Skeletal muscle tissue (tissue), 4 donors: Measurements from ENCODE around the gene ZNF396. TPM values are rescaled to one million over a fixed set of nuclear protein-coding genes. Genes with fewer than 3 reads are reported as not detected.

Experiments
- H3K27ac ChIP-seq: one replicate; pipeline ENCODE4 v1.7.0; 2013; ENCODE audit warnings: mild to moderate bottlenecking, low read depth, low read length, inconsistent platforms
- H3K27me3 ChIP-seq, 3 donors: one replicate each; pipeline ENCODE4 v1.7.0; 2013; ENCODE audit warnings: low read length in 3 of 3; ENCODE audit not compliant: control insufficient read depth in 3 of 3, insufficient read depth in 3 of 3
- H3K36me3 ChIP-seq, 3 donors: one replicate each; pipeline ENCODE4 v1.7.0; 2013; ENCODE audit warnings: low read length in 3 of 3; ENCODE audit not compliant: control insufficient read depth in 3 of 3, insufficient read depth in 3 of 3
- H3K4me1 ChIP-seq, 3 donors: one replicate each; pipeline ENCODE4 v1.7.0; 2013; ENCODE audit warnings: low read length in 3 of 3, mild to moderate bottlenecking in 3 of 3; ENCODE audit not compliant: control insufficient read depth in 3 of 3, insufficient read depth in 3 of 3
- H3K4me3 ChIP-seq, 3 donors: one replicate each; pipeline ENCODE4 v1.7.0; 2013; ENCODE audit warnings: low read length in 3 of 3
- H3K9ac ChIP-seq, 3 donors: one replicate each; pipeline ENCODE4 v1.7.0; 2013; ENCODE audit warnings: low read length in 3 of 3, mild to moderate bottlenecking in 3 of 3, moderate library complexity in 2 of 3, low read depth in 1 of 3
- H3K9me3 ChIP-seq, 3 donors: one replicate each; pipeline ENCODE4 v1.7.0; 2013; ENCODE audit warnings: low read length in 3 of 3; ENCODE audit not compliant: control insufficient read depth in 3 of 3
- total RNA-seq: library from RNA; depleted of rRNA; stranded (reverse); fragments of >200 nt; gene quantifications from one replicate; pipeline ENCODE4 v1.2.3, GENCODE V29; 2014
- donor health status: Osteomylitis.

ZNF396 gene
- 1.6 TPM for total RNA-seq

GRCh38 chr18:35376742-35377695 lies at the start of gene ZNF396:
Gene ZNF396, minus strand, starts transcription at chr18:35377337. Its CDS starts 3,045 bp downstream, at chr18:35374292.
- H3K27ac ChIP-seq, result no peak within 1 kb of the TSS
- peak within 1 kb of the TSS; percentile 81 to 83 (median 81) for H3K4me3 ChIP-seq
- H3K27me3 ChIP-seq, result peaks cover 0 to 17% (median 5%) of the 10 kb centered on the region in 3 donors
- peaks cover 0 to 2% (median 0%) of the 10 kb centered on the region in 3 donors for H3K36me3 ChIP-seq
- peaks cover 5 to 10% (median 5%) of the 10 kb centered on the region in 3 donors for H3K4me1 ChIP-seq
- no peaks in the 10 kb centered on the region for H3K9me3 ChIP-seq
- H3K9ac ChIP-seq, result peak within 1 kb of the TSS; percentile 61 to 80 (median 73)

GRCh38 chr18:35426786-35427185 lies 49.6 kb upstream of the ZNF396 start:
- no peak overlapping the region for H3K27ac ChIP-seq
- no peaks in the 10 kb centered on the region for H3K9me3 ChIP-seq
- H3K4me3 ChIP-seq, result no peak overlapping the region
- no peaks in the 10 kb centered on the region for H3K27me3 ChIP-seq
- no peaks in the 10 kb centered on the region for H3K36me3 ChIP-seq
- peaks cover 0 to under 1% (median 0%) of the 10 kb centered on the region in 3 donors for H3K4me1 ChIP-seq
- no peak overlapping the region for H3K9ac ChIP-seq

GRCh38 chr18:35424356-35424755 lies 47.2 kb upstream of the ZNF396 start:
- H3K9ac ChIP-seq, result no peak overlapping the region
- H3K4me1 ChIP-seq, result no peaks in the 10 kb centered on the region
- H3K36me3 ChIP-seq, result no peaks in the 10 kb centered on the region
- no peaks in the 10 kb centered on the region for H3K9me3 ChIP-seq
- no peak overlapping the region for H3K27ac ChIP-seq
- H3K27me3 ChIP-seq, result no peaks in the 10 kb centered on the region
- no peak overlapping the region for H3K4me3 ChIP-seq

GRCh38 chr18:35422237-35422636 lies 45.1 kb upstream of the ZNF396 start:
- Histone ChIP-seq H3K9ac (no peak overlapping the region), H3K4me3 (no peak overlapping the region), H3K9me3 (peaks cover 0 to 4% (median 0%) of the 10 kb centered on the region in 3 donors), H3K27me3 (no peaks in the 10 kb centered on the region), H3K27ac (no peak overlapping the region), H3K36me3 (no peaks in the 10 kb centered on the region), H3K4me1 (no peaks in the 10 kb centered on the region)

GRCh38 chr18:35418610-35419009 lies 41.5 kb upstream of the ZNF396 start:
- H3K9ac ChIP-seq, result no peak overlapping the region
- no peak overlapping the region for H3K4me3 ChIP-seq
- peaks cover 0 to 4% (median 0%) of the 10 kb centered on the region in 3 donors for H3K9me3 ChIP-seq
- H3K27me3 ChIP-seq, result no peaks in the 10 kb centered on the region
- H3K27ac ChIP-seq, result no peak overlapping the region
- no peaks in the 10 kb centered on the region for H3K4me1 ChIP-seq
- H3K36me3 ChIP-seq, result no peaks in the 10 kb centered on the region

- H3K4me3 ChIP-seq, result no peak overlapping the region
- H3K9me3 ChIP-seq, result peaks cover 0 to 4% (median 0%) of the 10 kb centered on the region in 3 donors
- no peaks in the 10 kb centered on the region for H3K4me1 ChIP-seq
- H3K36me3 ChIP-seq, result no peaks in the 10 kb centered on the region
- H3K27ac ChIP-seq, result no peak overlapping the region
- no peak overlapping the region for H3K9ac ChIP-seq
- H3K27me3 ChIP-seq, result no peaks in the 10 kb centered on the region
Observed at GRCh38 chr18:35417223-35417622, 40.1 kb upstream of the ZNF396 start.

- H3K27me3 ChIP-seq, result no peaks in the 10 kb centered on the region
- H3K9ac ChIP-seq, result no peak overlapping the region
- peaks cover 0 to 4% (median 0%) of the 10 kb centered on the region in 3 donors for H3K9me3 ChIP-seq
- H3K27ac ChIP-seq, result no peak overlapping the region
- no peaks in the 10 kb centered on the region for H3K36me3 ChIP-seq
- no peak overlapping the region for H3K4me3 ChIP-seq
- no peaks in the 10 kb centered on the region for H3K4me1 ChIP-seq
Observed at GRCh38 chr18:35415511-35416073, 38.5 kb upstream of the ZNF396 start.

GRCh38 chr18:35413163-35413511 lies 36.0 kb upstream of the ZNF396 start:
- Histone ChIP-seq H3K4me3 (no peak overlapping the region), H3K36me3 (no peaks in the 10 kb centered on the region), H3K27me3 (no peaks in the 10 kb centered on the region), H3K27ac (no peak overlapping the region), H3K9me3 (no peaks in the 10 kb centered on the region), H3K9ac (no peak overlapping the region), H3K4me1 (peaks cover 0 to under 1% (median 0%) of the 10 kb centered on the region in 3 donors)

GRCh38 chr18:35411625-35412351 lies 34.7 kb upstream of the ZNF396 start:
- no peak overlapping the region for H3K9ac ChIP-seq
- H3K36me3 ChIP-seq, result no peaks in the 10 kb centered on the region
- H3K27me3 ChIP-seq, result no peaks in the 10 kb centered on the region
- no peaks in the 10 kb centered on the region for H3K9me3 ChIP-seq
- peaks cover 0 to 3% (median 0%) of the 10 kb centered on the region in 3 donors for H3K4me1 ChIP-seq
- H3K27ac ChIP-seq, result no peak overlapping the region
- H3K4me3 ChIP-seq, result no peak overlapping the region
